Activated CD4-positive, alpha-beta T cell treated with anti-CD3 and anti-CD28 coated beads, Interleukin-10, Interleukin-2, amounts not matched to agents 100 ng/mL and 50 ng/mL, durations not matched to agents 16 hours and 8 hours (primary cell): ENCODE results near the gene FASN.
"Not testable (repeated sequence)": the region's sequence is repeated elsewhere in the genome, so short reads cannot be mapped to it uniquely, and the experiment has no call there.

ENCODE experiments used
- DNase-seq: peaks from one replicate; pipeline ENCODE4 v3.0.0-alpha.2; 2020

FASN gene

GRCh38 chr17:82054351-82055022, 43.5 kb downstream of the FASN start:
- DNase-seq, result no peak

- DNase-seq, result no peak
Observed at GRCh38 chr17:82053556-82054263, 44.3 kb downstream of the FASN start.

GRCh38 chr17:82053130-82053529, 44.9 kb downstream of the FASN start:
- no peak for DNase-seq

- no peak for DNase-seq
Observed at GRCh38 chr17:82052638-82053059, 45.4 kb downstream of the FASN start.

DNA sequence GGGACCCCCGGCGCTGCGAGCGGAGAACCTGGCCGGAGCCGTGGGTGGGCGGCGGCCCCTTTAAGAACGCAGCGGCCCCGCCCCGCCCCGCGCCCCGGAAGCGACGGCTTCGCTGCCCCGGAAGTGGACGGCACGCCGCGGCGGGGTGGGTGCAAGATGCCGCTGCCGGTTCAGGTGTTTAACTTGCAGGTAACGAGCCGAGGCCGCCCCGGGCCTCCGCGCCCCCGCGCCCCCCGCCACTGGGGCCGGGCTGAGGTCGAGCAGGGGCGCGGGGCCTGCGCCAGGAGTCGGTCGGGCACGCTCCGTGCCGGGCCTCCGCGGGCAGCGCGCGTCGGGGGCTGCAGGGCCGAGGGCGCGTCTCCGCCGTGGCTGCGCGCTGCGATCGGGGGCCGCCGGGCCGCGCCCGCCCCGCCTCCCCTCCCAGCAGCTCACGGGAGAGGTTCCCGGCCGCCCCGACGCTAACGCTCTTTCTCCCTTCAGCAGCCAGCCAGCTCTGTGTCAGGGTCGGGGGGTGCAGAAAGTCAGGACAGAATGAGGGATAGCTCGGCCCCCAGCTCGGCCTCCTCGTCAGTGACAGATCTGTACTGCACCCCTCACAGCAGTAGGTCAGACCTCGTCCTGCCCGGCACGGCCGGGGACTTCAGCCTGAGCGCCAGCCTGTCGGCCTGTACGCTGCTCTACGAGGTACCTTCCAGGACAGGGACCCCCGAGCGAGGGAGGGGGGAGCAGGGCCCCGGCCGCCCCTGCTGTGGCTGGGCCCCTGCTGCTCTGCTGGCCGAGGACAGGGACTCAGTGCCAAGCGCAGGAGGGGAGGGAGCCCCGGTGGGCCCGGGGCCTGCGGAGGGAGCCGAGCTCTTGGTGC, 46.0 kb downstream of the FASN start, which contains the start of the genes GPS1 and RFNG:
Gene GPS1, plus strand, starts transcription at position 123 of the 862 bp plus-strand sequence. Its CDS starts 34 bp downstream, at position 157.
Gene RFNG, minus strand, starts transcription at position 36 of the 862 bp plus-strand sequence. CDS start 45 bp downstream, outside the sequence.
- DNase-seq, result peak; percentile 83

- no peak for DNase-seq
Observed at GRCh38 chr17:82050761-82051641, 47.0 kb downstream of the FASN start.

DNA sequence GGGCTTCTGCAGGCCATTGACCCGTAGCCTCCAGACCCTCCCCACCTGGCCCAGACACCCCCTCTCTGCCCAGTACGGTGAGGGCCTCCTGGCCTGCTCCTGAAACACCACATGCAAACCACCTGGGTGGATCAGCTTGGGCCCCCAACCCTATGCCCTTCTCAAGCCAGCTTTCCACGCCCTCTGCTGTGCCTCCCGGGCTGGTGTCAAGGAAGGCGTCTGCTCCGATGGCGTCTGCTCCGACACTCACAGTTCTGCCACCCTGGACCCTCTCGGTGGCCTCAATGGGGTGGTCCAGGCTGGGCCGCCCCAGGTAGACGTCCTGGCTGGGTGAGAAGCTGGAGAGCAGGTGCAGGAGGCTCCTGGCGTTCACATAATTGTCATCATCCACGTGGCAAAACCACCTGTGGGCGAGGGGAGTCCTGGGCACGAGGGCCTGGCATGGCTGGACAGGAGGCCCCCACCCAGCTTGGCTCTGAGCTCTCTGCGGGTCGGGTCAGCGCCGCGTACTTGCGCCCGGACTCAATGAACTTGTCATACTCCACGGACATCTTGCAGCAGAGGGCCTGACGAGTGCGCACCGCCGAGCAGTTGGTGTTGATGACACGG, 47.8 kb downstream of the FASN start:
- no peak for DNase-seq

DNA sequence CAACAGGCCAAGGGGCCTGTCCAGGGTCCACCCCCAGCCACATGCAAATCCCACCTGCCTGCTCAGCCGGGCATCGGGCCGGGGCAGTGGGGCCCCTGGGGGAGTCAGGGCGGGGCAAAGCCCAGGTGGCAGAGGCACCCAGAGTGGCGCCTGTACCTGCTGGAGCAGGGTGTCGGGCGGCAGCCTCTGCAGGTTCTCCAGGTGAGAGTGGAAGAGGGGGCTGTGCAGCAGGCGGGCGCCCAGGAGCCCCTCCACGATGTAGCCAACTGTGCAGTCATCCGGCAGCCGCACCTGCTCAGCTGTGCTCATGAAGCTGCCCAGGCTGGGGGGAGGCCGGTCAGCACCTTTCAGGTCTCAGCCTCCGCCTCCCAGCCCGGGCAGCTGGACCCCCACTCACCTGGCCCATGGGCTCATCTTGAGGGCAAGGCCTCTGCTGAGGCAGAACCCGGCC, 48.5 kb downstream of the FASN start:
- no peak for DNase-seq

GRCh38 chr17:82049106-82049505, 48.9 kb downstream of the FASN start:
- no peak for DNase-seq

GRCh38 chr17:82048571-82048971, 49.5 kb downstream of the FASN start:
- no peak for DNase-seq

DNA sequence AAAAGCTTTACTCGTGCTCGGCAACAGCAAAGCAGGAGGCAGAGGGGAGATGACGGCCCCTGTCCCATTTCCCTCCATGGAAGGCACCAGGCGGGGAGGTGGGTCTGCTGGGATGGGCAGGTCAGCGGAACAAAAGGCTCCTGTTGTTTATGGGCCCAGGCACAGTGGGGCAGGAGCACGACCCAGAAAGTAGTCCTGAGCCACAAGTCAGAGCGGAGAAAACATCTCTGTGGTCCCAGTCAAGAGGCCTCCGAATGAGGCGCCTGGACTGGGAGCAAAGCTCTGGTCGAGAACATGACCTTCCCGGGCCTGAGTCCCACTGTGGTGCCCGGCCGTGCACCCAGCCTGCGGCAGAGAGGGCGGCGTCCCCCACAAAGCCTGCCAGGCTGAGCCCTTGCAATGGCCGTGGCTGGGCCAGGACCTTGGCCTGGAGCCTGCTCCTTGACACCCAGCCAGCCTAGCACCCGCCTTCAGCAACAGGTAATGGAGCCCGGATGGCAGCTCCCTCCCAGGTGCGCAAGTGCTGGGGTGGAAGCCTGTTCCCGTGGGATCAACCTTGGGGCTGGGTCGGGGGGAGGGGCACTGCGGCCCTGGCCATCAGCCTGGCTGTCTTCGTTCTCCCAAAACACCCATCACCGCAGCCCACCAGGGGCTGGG, 50.0 kb downstream of the FASN start:
- no peak for DNase-seq

GRCh38 chr17:82047379-82047778, 50.7 kb downstream of the FASN start:
- no peak for DNase-seq

GRCh38 chr17:82046903-82047302, 51.1 kb downstream of the FASN start:
- DNase-seq, result no peak

GRCh38 chr17:82045936-82046484, 52.0 kb downstream of the FASN start:
- DNase-seq, result no peak

DNA sequence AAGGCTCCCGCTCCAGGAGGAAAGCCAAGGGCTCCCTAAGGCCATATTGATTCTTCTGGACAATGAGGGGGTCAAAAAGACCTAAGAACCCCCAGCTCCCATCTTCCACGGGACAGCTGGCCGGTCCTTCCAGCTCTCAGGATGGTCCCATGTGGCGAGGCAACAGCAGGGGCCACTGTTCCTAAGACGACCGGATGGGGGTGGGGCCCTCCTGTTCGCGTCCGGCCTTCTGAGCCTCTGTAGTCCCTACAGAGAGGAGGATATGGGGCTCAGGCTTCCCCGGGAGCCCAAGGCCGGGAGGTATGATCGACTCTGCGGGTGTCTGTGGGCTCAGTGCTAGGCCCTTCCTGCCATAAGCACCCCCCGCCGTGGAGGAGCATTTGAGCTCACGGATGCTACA, 54.5 kb downstream of the FASN start:
- DNase-seq, result no peak

- no peak for DNase-seq
Observed at GRCh38 chr17:82042649-82043048, 55.4 kb downstream of the FASN start.

DNA sequence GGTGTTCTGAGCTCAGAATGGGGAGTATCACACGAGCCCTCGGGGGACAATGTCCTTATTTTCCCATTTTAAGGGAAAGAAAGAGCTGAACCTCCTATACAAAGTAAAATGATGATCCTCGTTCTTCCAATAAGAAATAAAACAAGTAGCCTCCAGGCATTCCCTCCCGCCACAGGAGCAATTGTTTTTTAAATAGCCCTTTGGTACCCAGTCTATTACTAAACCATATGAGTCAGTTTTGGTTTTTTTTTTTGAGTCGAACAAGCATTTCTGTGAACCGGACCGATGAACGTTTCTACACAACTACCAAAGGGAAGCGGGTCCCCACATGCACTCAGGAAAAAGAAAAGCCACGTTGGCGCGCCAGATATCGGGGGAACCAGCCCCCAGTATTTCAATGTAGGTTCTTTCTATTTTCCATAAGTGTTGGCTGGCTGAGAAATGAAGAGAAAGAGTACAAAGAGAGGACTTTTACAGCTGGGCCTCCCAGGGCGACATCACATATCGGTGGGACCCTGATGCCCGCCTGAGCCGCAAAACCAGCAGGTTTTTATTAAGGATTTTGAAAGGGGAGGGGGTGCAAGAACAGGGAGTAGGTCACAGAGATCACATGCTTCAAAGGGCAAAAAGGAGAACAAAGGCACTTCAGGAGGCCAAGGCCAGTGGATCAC, 56.8 kb downstream of the FASN start:
- DNase-seq, result no peak

DNA sequence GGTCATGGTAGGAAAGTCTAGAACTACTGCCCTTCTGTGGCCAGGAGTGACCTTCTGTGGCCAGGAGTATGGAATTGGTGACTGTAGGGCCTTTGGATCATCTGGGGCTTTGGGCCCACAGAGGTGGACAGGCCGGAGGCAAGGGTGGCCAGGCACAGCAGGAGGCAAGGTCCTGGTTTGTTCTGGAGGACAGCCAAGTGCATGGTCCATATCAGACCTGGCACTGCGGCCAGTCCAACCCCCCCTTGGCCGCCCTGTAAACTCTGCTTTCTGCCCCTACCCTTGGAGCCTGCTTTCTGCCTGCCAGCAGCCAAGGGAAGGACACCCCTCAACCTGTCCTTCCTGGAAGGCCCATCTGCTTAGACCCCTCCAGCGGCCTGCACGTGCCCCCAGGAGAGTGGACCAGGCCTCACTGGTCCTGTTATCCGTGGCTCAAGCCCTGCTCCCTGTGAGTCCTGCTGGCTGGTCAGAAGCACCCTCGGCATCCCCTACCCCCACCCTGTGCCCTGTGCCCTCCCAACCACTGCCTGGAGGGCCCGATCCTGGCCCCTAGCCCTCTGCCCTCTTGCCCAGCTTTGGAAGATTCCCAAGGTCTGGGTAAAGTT, 58.2 kb downstream of the FASN start:
- DNase-seq, result no peak

- DNase-seq, result not testable (repeated sequence)
Observed at GRCh38 chr17:82038796-82039409, 59.1 kb downstream of the FASN start.

DNA sequence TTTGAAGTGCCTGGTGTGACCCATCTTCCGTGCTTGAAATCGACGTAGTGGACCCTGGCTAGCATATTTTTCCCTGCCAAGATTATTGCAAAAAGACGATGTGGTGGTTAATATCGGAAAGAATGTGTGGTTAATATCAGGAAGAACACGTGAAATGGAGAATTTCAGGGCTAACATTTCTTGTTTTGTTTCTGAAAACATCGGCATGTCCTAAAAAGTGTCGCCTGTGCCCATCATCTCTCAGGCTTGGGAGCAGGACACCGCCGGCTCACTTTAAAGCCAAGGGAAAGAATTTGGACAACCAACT, 60.2 kb downstream of the FASN start:
- DNase-seq, result no peak
